SK-N-SH (cell line): Measurements from ENCODE around the gene DDX1. TPM values are rescaled to one million over a fixed set of nuclear protein-coding genes. Genes with fewer than 3 reads are reported as not detected.

ENCODE experiments used
- CTCF ChIA-PET: fragments of 300-600, 350-600 bp; formaldehyde crosslinking; extraction: SDS; loops from one replicate; lab custom pipeline; 2021; lab: Yijun Ruan, JAX
- POLR2A ChIA-PET: fragments of 350-600 bp; sonication (Branson Sonifier 250); formaldehyde crosslinking; extraction: SDS; loops from one replicate; lab custom pipeline; 2020; ENCODE audit warnings: antibody characterized with exemption, inconsistent platforms; lab: Yijun Ruan, JAX
- DNase-seq: peaks from one replicate; pipeline ENCODE4 v3.0.0; 2012
- H2AFZ ChIP-seq: fragments of 200-600 bp; sonication (generic); 2 replicates; pipeline ENCODE4 v1.8.1; 2016; ENCODE audit warnings: antibody characterized with exemption, mild to moderate bottlenecking, low read depth
- H3F3A ChIP-seq: fragments of 200-600 bp; sonication (generic); replicated peaks from 2 replicates; pipeline ENCODE3; 2016; ENCODE audit warnings: antibody characterized with exemption, mild to moderate bottlenecking; ENCODE audit not compliant: insufficient read depth
- H3K27ac ChIP-seq, 2 experiments: fragments of 200-500 bp in 1 of 2; fragments of 200-600 bp in 1 of 2; sonication (Bioruptor generic) in 1 of 2; sonication (generic), shearing (Covaris generic) in 1 of 2; 2 replicates each; pipeline versions ENCODE4 v1.5.1 to v1.6.1; 2014 to 2016; ENCODE audit warnings: low read depth in 2 of 2, inconsistent platforms in 1 of 2, low read length in 1 of 2, mild to moderate bottlenecking in 1 of 2, mixed read lengths in 1 of 2
- H3K27me3 ChIP-seq: fragments of 200-600 bp; sonication (generic), shearing (Covaris generic); 2 replicates; pipeline ENCODE4 v1.6.1; 2016; ENCODE audit warnings: mixed run types; ENCODE audit not compliant: insufficient read depth
- H3K36me3 ChIP-seq, 2 experiments: fragments of 200-500 bp in 1 of 2; fragments of 200-600 bp in 1 of 2; sonication (Bioruptor generic) in 1 of 2; sonication (generic) in 1 of 2; replicated peaks in 1 of 2; 2 replicates each; pipeline versions ENCODE3 to v1.5.1; 2014 to 2016; ENCODE audit warnings: low read length in 1 of 2, mild to moderate bottlenecking in 1 of 2; ENCODE audit not compliant: insufficient read depth in 2 of 2, control insufficient read depth in 1 of 2
- H3K4me1 ChIP-seq, 2 experiments: fragments of 200-500 bp in 1 of 2; fragments of 200-600 bp in 1 of 2; sonication (Bioruptor generic) in 1 of 2; sonication (generic), shearing (Covaris generic) in 1 of 2; 2 replicates each; pipeline versions ENCODE4 v1.5.1 to v1.6.1; 2014 to 2016; ENCODE audit warnings: low read depth in 1 of 2, low read length in 1 of 2, mixed run types in 1 of 2; ENCODE audit not compliant: insufficient read depth in 2 of 2, control insufficient read depth in 1 of 2
- H3K4me2 ChIP-seq: fragments of 200-600 bp; sonication (generic), shearing (Covaris generic); 2 replicates; pipeline ENCODE4 v1.6.1; 2017; ENCODE audit warnings: mixed run types
- H3K4me3 ChIP-seq, 2 experiments: fragments of 200-500 bp in 1 of 2; fragments of 200-600 bp in 1 of 2; sonication (Bioruptor generic) in 1 of 2; sonication (generic), shearing (Covaris generic) in 1 of 2; 2 replicates each; pipeline versions ENCODE4 v1.5.1 to v1.8.1; 2014 to 2016; ENCODE audit warnings: low read depth in 2 of 2, inconsistent platforms in 1 of 2, low read length in 1 of 2, mild to moderate bottlenecking in 1 of 2, mixed read lengths in 1 of 2, moderate library complexity in 1 of 2
- H3K79me2 ChIP-seq: fragments of 200-600 bp; sonication (generic); 2 replicates; pipeline ENCODE4 v1.8.1; 2017; ENCODE audit warnings: mild to moderate bottlenecking; ENCODE audit not compliant: insufficient read depth
- H3K9ac ChIP-seq: fragments of 200-600 bp; sonication (generic); 2 replicates; pipeline ENCODE4 v1.6.1; 2017; ENCODE audit warnings: mixed run types
- H3K9me2 ChIP-seq: fragments of 200-600 bp; sonication (generic); 2 replicates; pipeline ENCODE4 v1.6.1; 2017; ENCODE audit warnings: mixed run types
- H3K9me3 ChIP-seq: fragments of 200-600 bp; sonication (generic); 2 replicates; pipeline ENCODE4 v1.6.1; 2017; ENCODE audit warnings: mixed run types, mild to moderate bottlenecking, moderate library complexity
- H4K20me1 ChIP-seq: fragments of 200-600 bp; sonication (generic); 2 replicates; pipeline ENCODE4 v1.6.1; 2017; ENCODE audit warnings: mild to moderate bottlenecking, mixed run types; ENCODE audit not compliant: insufficient read depth
- ELF1 ChIP-seq: IDR thresholded peaks from 2 replicates; pipeline ENCODE4 v1.4.0; 2012
- EZH2phosphoT487 ChIP-seq: fragments of 200-600 bp; sonication (generic); IDR thresholded peaks from 2 replicates; pipeline ENCODE4 v1.6.1; 2017; ENCODE audit warnings: low read depth, mixed run types, mild to moderate bottlenecking, antibody characterized with exemption, moderate library complexity, borderline replicate concordance
- FOXJ3 ChIP-seq: sonication (generic); formaldehyde crosslinking; IDR thresholded peaks from 2 replicates; pipeline ENCODE4 v1.5.1; 2020; ENCODE audit warnings: mild to moderate bottlenecking, missing genetic modification reagents
- GATA2 ChIP-seq: sonication (generic); formaldehyde crosslinking; IDR thresholded peaks from 2 replicates; pipeline ENCODE4 v1.5.0; 2020; ENCODE audit warnings: mild to moderate bottlenecking, missing genetic modification reagents
- NRF1 ChIP-seq: IDR thresholded peaks from 2 replicates; pipeline ENCODE4 v1.6.1; 2012; ENCODE audit warnings: low read depth, mild to moderate bottlenecking, low read length
- PBX3 ChIP-seq: IDR thresholded peaks from 2 replicates; pipeline ENCODE4; 2012
- POLR2AphosphoS5 ChIP-seq: IDR thresholded peaks from 2 replicates; pipeline ENCODE4 v1.6.1; 2012; ENCODE audit warnings: low read depth, low read length
- RAD21 ChIP-seq: IDR thresholded peaks from 2 replicates; pipeline ENCODE4 v1.6.1; 2012; ENCODE audit warnings: mild to moderate bottlenecking, low read length
- RFX5 ChIP-seq: IDR thresholded peaks from 2 replicates; pipeline ENCODE4 v1.6.1; 2012; ENCODE audit warnings: mild to moderate bottlenecking, improper control_type of control experiment, low read length
- RXRA ChIP-seq: IDR thresholded peaks from 2 replicates; pipeline ENCODE4 v1.4.0; 2012; ENCODE audit warnings: low read depth, mild to moderate bottlenecking, borderline replicate concordance
- SMC3 ChIP-seq: IDR thresholded peaks from 2 replicates; pipeline ENCODE4 v1.6.1; 2012; ENCODE audit warnings: low read depth, low read length, improper control_type of control experiment
- TCF12 ChIP-seq: IDR thresholded peaks from 2 replicates; pipeline ENCODE4 v1.4.0; 2012
- USF2 ChIP-seq: fragments of 150-350 bp; IDR thresholded peaks from 2 replicates; pipeline ENCODE4 v1.6.1; 2017; ENCODE audit warnings: antibody characterized with exemption, low read length, low read depth, borderline replicate concordance
- YY1 ChIP-seq: IDR thresholded peaks from 2 replicates; pipeline ENCODE4 v1.4.0; 2012; ENCODE audit warnings: low read depth, mild to moderate bottlenecking
- ZBTB33 ChIP-seq: IDR thresholded peaks from 2 replicates; pipeline ENCODE4 v1.4.0; 2012; ENCODE audit warnings: low read depth, borderline replicate concordance
- WGBS: methylation state at CpG from one replicate; pipeline ENCODE4 v1.1.6; 2017; ENCODE audit warnings: low lambda C conversion rate; 5-methylcytosine and 5-hydroxymethylcytosine counted together
- polyA plus RNA-seq, 3 experiments: library from polyadenylated mRNA; depleted of rRNA; stranded (reverse); fragments of >200 nt; gene quantifications; 2 replicates each; pipeline ENCODE4 v1.2.3, GENCODE V29; 2012
- TF ChIP-seq, protein P1 (sequence below): fragments of 150-350 bp; IDR thresholded peaks from 2 replicates; pipeline ENCODE4 v1.6.1; 2016; ENCODE audit warnings: mild to moderate bottlenecking, low read depth, low read length

The DDX1 gene
- polyA plus RNA-seq, 1 of the 3 experiments (the other 2 are of a cell fraction): 54.5 TPM

DNA sequence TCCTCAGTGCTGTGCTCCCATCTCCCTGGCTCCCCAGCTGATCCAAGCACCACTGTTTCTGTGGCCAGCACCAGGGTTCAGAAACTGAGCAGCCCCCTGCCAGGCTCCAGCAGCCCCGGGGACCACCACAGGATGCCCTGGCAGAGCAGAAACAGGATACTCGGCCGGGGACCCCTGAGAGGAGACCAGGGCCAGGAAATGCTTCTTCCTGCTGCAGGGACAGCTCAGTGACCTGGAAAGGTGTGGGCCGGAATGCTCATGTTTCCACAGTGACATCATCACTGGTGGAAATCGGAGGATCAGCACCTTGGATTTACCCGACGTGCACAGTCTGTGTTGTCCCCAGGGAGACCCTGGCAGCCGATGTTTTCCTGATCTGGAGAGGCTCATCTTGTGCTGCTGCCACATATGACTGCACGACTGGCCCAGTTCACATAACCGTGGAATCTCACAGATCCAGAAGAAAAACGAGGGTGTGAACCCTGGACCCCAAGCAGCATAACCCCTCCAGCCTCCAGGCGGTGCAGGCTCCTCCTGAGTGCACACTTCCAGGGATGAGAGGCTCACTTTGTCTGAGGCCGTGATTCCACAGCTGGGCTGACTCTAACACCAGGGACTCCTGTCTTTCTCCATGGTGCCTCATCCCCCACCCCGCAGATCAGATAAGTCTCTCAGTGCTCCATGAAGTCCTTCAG, 58.0 kb downstream of the DDX1 start:
- Histone ChIP-seq H3K9ac (no peak overlapping the region), H3K27me3 (no peaks in the 10 kb centered on the region), H3K4me2 (no peak overlapping the region), H3K4me3 (no peak overlapping the region), H3F3A (no peaks in the 10 kb centered on the region), H3K4me1 (peaks cover 0 to 5% of the 10 kb centered on the region in 2 experiments; a peak in 1 of 4 replicates), H3K36me3 (no peaks in the 10 kb centered on the region), H3K9me3 (no peaks in the 10 kb centered on the region), H3K79me2 (no peaks in the 10 kb centered on the region), H3K9me2 (no peaks in the 10 kb centered on the region), H2AFZ (no peak overlapping the region), H4K20me1 (no peaks in the 10 kb centered on the region), H3K27ac (no peak overlapping the region)
- POLR2A ChIA-PET: no interaction called here
- WGBS: 34% methylated on average over 8 of the region's 14 CpGs
- DNase-seq: no peak
- CTCF ChIA-PET: interaction anchor here (0.9 to 1.1 kb wide), 6 partner anchors 12 to 959 kb away, joined by 3 to 4 read pairs (median 3); partner anchors contain the start of gene MYCN
- TF ChIP-seq NRF1 (no peak), FOXJ3 (no peak), RAD21 (no peak), PBX3 (no peak), RFX5 (no peak), TCF12 (no peak), USF2 (no peak), ZBTB33 (no peak), GATA2 (CRISPR knock-in tag) (no peak), YY1 (no peak), POLR2AphosphoS5 (no peak), RXRA (no peak), EZH2phosphoT487 (no peak), ELF1 (no peak), SMC3 (no peak)
- TF ChIP-seq, protein P1, sequence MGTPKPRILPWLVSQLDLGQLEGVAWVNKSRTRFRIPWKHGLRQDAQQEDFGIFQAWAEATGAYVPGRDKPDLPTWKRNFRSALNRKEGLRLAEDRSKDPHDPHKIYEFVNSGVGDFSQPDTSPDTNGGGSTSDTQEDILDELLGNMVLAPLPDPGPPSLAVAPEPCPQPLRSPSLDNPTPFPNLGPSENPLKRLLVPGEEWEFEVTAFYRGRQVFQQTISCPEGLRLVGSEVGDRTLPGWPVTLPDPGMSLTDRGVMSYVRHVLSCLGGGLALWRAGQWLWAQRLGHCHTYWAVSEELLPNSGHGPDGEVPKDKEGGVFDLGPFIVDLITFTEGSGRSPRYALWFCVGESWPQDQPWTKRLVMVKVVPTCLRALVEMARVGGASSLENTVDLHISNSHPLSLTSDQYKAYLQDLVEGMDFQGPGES: no peak
